OCI-LY7 (cell line): ENCODE measurements around the gene SAMD8. TPM values are rescaled to one million over a fixed set of nuclear protein-coding genes. Genes with fewer than 3 reads are reported as not detected.

Experiments
- BruUV-seq: library from RNA; stranded (reverse); fragments of 400-500 nt; replicated peaks from 2 replicates; lab custom pipeline; 2021; lab: Mats Ljungman, UMichigan
- CTCF ChIA-PET: fragments of 300-600 bp; sonication (Branson Sonifier 250); formaldehyde crosslinking; loops from one replicate; lab custom pipeline; 2022; ENCODE audit warnings: antibody characterized with exemption; ENCODE audit not compliant: unreplicated experiment; lab: Charles Lee
- POLR2A ChIA-PET: fragments of 300-600 bp; sonication (Branson Sonifier 250); formaldehyde crosslinking; loops from one replicate; lab custom pipeline; 2022; ENCODE audit warnings: antibody characterized with exemption; lab: Charles Lee
- DNase-seq: peaks from one replicate; pipeline ENCODE4 v3.0.0-alpha.2; 2015; ENCODE audit warnings: low spot score
- H2AFZ ChIP-seq: fragments of 200-600 bp; sonication (generic), shearing (Covaris generic); 2 replicates; pipeline ENCODE4 v1.6.1; 2014; ENCODE audit warnings: mild to moderate bottlenecking, antibody characterized with exemption, low read length, moderate library complexity
- H3K27ac ChIP-seq: fragments of 200-600 bp; sonication (generic); 2 replicates; pipeline ENCODE4 v1.5.1; 2014; ENCODE audit warnings: mixed run types, low read depth, mild to moderate bottlenecking, moderate library complexity, low read length, inconsistent platforms; ENCODE audit not compliant: poor library complexity, severe bottlenecking
- H3K36me3 ChIP-seq: fragments of 200-600 bp; sonication (generic); 2 replicates; pipeline ENCODE4 v1.6.1; 2014; ENCODE audit warnings: mild to moderate bottlenecking, antibody characterized with exemption, low read length, moderate library complexity, mixed read lengths; ENCODE audit not compliant: insufficient read depth
- H3K4me1 ChIP-seq: fragments of 200-600 bp; sonication (generic); 2 replicates; pipeline ENCODE4 v1.5.1; 2014; ENCODE audit warnings: mild to moderate bottlenecking, low read length; ENCODE audit not compliant: insufficient read depth, poor library complexity, severe bottlenecking
- H3K4me2 ChIP-seq: fragments of 200-600 bp; sonication (generic); 2 replicates; pipeline ENCODE4 v1.6.1; 2014; ENCODE audit warnings: mild to moderate bottlenecking, low read length
- H3K4me3 ChIP-seq: fragments of 200-600 bp; sonication (generic); 2 replicates; pipeline ENCODE4 v1.5.1; 2014; ENCODE audit warnings: mild to moderate bottlenecking, low read depth, low read length; ENCODE audit not compliant: poor library complexity, severe bottlenecking
- H3K79me2 ChIP-seq: fragments of 200-600 bp; sonication (generic); 2 replicates; pipeline ENCODE4 v1.6.1; 2016; ENCODE audit warnings: low read depth, mild to moderate bottlenecking, low read length, moderate library complexity, mixed read lengths; ENCODE audit not compliant: insufficient read depth
- H3K9me2 ChIP-seq: fragments of 200-600 bp; sonication (generic); 2 replicates; pipeline ENCODE4 v1.6.1; 2016; ENCODE audit warnings: mild to moderate bottlenecking, low read length, mixed read lengths; ENCODE audit not compliant: insufficient read depth
- H3K9me3 ChIP-seq: fragments of 200-600 bp; sonication (generic); 2 replicates; pipeline ENCODE4 v1.6.1; 2014; ENCODE audit warnings: mild to moderate bottlenecking, mixed run types, low read length, mixed read lengths
- H4K20me1 ChIP-seq: fragments of 200-600 bp; sonication (generic); 2 replicates; pipeline ENCODE4 v1.6.1; 2014; ENCODE audit warnings: mild to moderate bottlenecking, antibody characterized with exemption, low read length, moderate library complexity, mixed read lengths; ENCODE audit not compliant: insufficient read depth
- EZH2phosphoT487 ChIP-seq: fragments of 200-600 bp; sonication (generic); IDR thresholded peaks from 2 replicates; pipeline ENCODE4 v1.6.1; 2018; ENCODE audit warnings: low read depth, borderline replicate concordance, mild to moderate bottlenecking, mixed run types, antibody characterized with exemption, low read length, moderate library complexity, mixed read lengths
- intact Hi-C: fragments of 100-400 bp; cut with micrococcal nuclease; formaldehyde crosslinking; loops from one replicate; pipeline ENCODE4 v1.10.0; 2022; ENCODE audit not compliant: unreplicated experiment
- total RNA-seq, 2 experiments: library from RNA; depleted of rRNA in 1 of 2; stranded (reverse); fragments of >200 nt in 1 of 2; shearing (Covaris generic) in 1 of 2; gene quantifications; 2 replicates each; pipeline ENCODE4 v1.2.3, GENCODE V29; 2014 to 2022
- TF ChIP-seq, protein P1 (sequence below): fragments of 200-600 bp; sonication (generic); conservative IDR thresholded peaks from 2 replicates; pipeline ENCODE4 v1.5.1; 2014; ENCODE audit warnings: mild to moderate bottlenecking, antibody characterized with exemption, low read length, moderate library complexity, mixed read lengths

Gene SAMD8
- total RNA-seq, 2 experiments from 2014 or later: 8.8 to 16.7 TPM

GRCh38 chr10:75166623-75166972 lies 55.1 kb downstream of the SAMD8 start:
- ChIA-PET CTCF (no interaction called here), POLR2A (interaction anchor here (0.7 to 1.8 kb wide), 4 partner anchors 12 to 975 kb away, joined by 3 to 5 read pairs (median 3); no protein-coding TSS in a partner anchor)
- TF ChIP-seq, protein P1, sequence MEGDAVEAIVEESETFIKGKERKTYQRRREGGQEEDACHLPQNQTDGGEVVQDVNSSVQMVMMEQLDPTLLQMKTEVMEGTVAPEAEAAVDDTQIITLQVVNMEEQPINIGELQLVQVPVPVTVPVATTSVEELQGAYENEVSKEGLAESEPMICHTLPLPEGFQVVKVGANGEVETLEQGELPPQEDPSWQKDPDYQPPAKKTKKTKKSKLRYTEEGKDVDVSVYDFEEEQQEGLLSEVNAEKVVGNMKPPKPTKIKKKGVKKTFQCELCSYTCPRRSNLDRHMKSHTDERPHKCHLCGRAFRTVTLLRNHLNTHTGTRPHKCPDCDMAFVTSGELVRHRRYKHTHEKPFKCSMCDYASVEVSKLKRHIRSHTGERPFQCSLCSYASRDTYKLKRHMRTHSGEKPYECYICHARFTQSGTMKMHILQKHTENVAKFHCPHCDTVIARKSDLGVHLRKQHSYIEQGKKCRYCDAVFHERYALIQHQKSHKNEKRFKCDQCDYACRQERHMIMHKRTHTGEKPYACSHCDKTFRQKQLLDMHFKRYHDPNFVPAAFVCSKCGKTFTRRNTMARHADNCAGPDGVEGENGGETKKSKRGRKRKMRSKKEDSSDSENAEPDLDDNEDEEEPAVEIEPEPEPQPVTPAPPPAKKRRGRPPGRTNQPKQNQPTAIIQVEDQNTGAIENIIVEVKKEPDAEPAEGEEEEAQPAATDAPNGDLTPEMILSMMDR: no peak
- no peak for TF ChIP-seq EZH2phosphoT487
- Histone ChIP-seq H3K27ac (peak overlapping the region; percentile 7), H4K20me1 (no peaks in the 10 kb centered on the region), H3K9me3 (no peaks in the 10 kb centered on the region), H3K4me2 (peak overlapping the region; percentile 30; the same call in 1 of the 2 replicates), H3K4me1 (peaks cover 13% of the 10 kb centered on the region), H3K79me2 (0 out of 2 replicates have a peak, but pooled peaks cover under 1% of the 10 kb centered on the region), H2AFZ (no peak overlapping the region), H3K4me3 (no peak overlapping the region), H3K36me3 (peaks cover 24% of the 10 kb centered on the region), H3K9me2 (no peaks in the 10 kb centered on the region)
- intact Hi-C loops: no loop called here
- DNase-seq: no peak
- no TSS peak for BruUV-seq

- no peak overlapping the region for H3K27ac ChIP-seq
- peaks cover 13% of the 10 kb centered on the region for H3K4me1 ChIP-seq
- peaks cover 29% of the 10 kb centered on the region for H3K36me3 ChIP-seq
- H2AFZ ChIP-seq: no peak overlapping the region
- ChIA-PET CTCF (no interaction called here), POLR2A (no interaction called here)
- intact Hi-C loops: no loop called here
- no peak overlapping the region for H3K4me2 ChIP-seq
- no peaks in the 10 kb centered on the region for H3K9me3 ChIP-seq
- no peak for DNase-seq
- BruUV-seq: no TSS peak
- H4K20me1 ChIP-seq: no peaks in the 10 kb centered on the region
- H3K9me2 ChIP-seq: no peaks in the 10 kb centered on the region
- TF ChIP-seq, protein P1: no peak
- no peak for TF ChIP-seq EZH2phosphoT487
- no peaks in the 10 kb centered on the region for H3K79me2 ChIP-seq
- no peak overlapping the region for H3K4me3 ChIP-seq
Measured at GRCh38 chr10:75168275-75168674, 56.8 kb downstream of the SAMD8 start.

DNA sequence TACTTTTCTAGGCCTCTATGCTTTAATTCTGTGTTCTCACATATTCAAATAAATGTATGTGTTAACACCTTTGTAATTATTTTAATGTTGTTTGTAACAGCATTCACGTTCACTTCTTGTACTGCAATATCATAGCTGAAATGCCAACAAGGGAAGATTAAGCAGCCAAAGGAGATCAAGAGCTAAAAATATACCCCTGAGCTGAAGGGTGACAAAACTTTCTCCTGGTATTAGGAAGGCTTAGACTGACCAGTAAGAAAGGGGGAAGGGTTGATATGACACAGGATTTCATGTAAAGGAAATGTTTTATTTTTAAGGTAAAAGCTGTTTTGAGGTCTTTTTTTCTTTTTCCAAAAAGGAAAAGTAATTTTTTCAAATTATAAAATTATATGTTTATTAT lies 58.8 kb downstream of the SAMD8 start:
- TF ChIP-seq EZH2phosphoT487: no peak
- TF ChIP-seq, protein P1: no peak
- intact Hi-C loops: no loop called here
- ChIA-PET CTCF (no interaction called here), POLR2A (interaction anchor here (0.7 kb wide), 1 partner anchor 1319 kb away, joined by 3 read pairs; no protein-coding TSS in a partner anchor)
- H2AFZ ChIP-seq: no peak overlapping the region
- H3K36me3 ChIP-seq: peaks cover 33% of the 10 kb centered on the region
- no peaks in the 10 kb centered on the region for H3K9me3 ChIP-seq
- H3K9me2 ChIP-seq: no peaks in the 10 kb centered on the region
- no peak overlapping the region for H3K4me2 ChIP-seq
- no TSS peak for BruUV-seq
- no peak overlapping the region for H3K27ac ChIP-seq
- H4K20me1 ChIP-seq: no peaks in the 10 kb centered on the region
- H3K79me2 ChIP-seq: no peaks in the 10 kb centered on the region
- no peak overlapping the region for H3K4me3 ChIP-seq
- peaks cover 13% of the 10 kb centered on the region for H3K4me1 ChIP-seq
- no peak for DNase-seq
